K562 (cell line): Measurements from ENCODE around the gene SCAPER. TPM values are rescaled to one million over a fixed set of nuclear protein-coding genes. Genes with fewer than 3 reads are reported as not detected.

Experiments used
- ELF1 ChIP-seq: fragments of 200-800 bp; sonication (Bioruptor generic); IDR thresholded peaks from 2 replicates; pipeline ENCODE4 v1.6.1; 2016; ENCODE audit warnings: missing genetic modification characterization, missing compliant biosample characterization
- ETV6 ChIP-seq, 3 experiments: fragments of 150-350 bp in 1 of 3; sonication (generic) in 1 of 3; formaldehyde crosslinking in 1 of 3; IDR thresholded peaks; 2 replicates each; pipeline versions ENCODE4 v1.6.1 to v1.8.0; 2014 to 2022; ENCODE audit warnings: borderline replicate concordance in 2 of 3, low read depth in 2 of 3, antibody characterized with exemption in 1 of 3, low read length in 1 of 3, mild to moderate bottlenecking in 1 of 3, missing genetic modification reagents in 1 of 3
- HMG20A ChIP-seq: fragments of 450-650 bp; formaldehyde crosslinking; conservative IDR thresholded peaks from 2 replicates; pipeline ENCODE4 v1.4.0; 2020; ENCODE audit warnings: mild to moderate bottlenecking, mixed read lengths
- NCOA2 ChIP-seq, 2 experiments: fragments of 450-650 bp; IDR thresholded peaks; 2 replicates each; pipeline ENCODE4 v1.6.1; 2018; ENCODE audit warnings: mild to moderate bottlenecking in 2 of 2, moderate library complexity in 1 of 2; ENCODE audit not compliant: partially characterized antibody in 2 of 2
- RREB1 ChIP-seq: fragments of 250-450 bp; sonication (Bioruptor Pico); IDR thresholded peaks from 2 replicates; pipeline ENCODE4 v1.4.0; 2020
- SAP30 ChIP-seq: fragments of 200-600 bp; sonication (generic); IDR thresholded peaks from 2 replicates; pipeline ENCODE4 v1.6.1; 2012; ENCODE audit warnings: borderline replicate concordance, low read depth, mild to moderate bottlenecking, moderate library complexity, low read length, control low read depth, inconsistent platforms; ENCODE audit not compliant: insufficient read depth, poor library complexity, severe bottlenecking
- SRSF7 ChIP-seq: fragments of 200-400 bp; formaldehyde crosslinking; optimal IDR thresholded peaks from 2 replicates; pipeline ENCODE3; 2017; ENCODE audit warnings: mild to moderate bottlenecking, low read depth, low read length
- TGIF2 ChIP-seq: sonication (generic); formaldehyde crosslinking; IDR thresholded peaks from 2 replicates; pipeline ENCODE4 v1.8.1; 2022; ENCODE audit warnings: mild to moderate bottlenecking, missing genetic modification reagents, moderate library complexity
- ZBTB8A ChIP-seq: fragments of 450-650 bp; IDR thresholded peaks from 2 replicates; pipeline ENCODE4 v1.6.1; 2018; ENCODE audit warnings: mild to moderate bottlenecking, moderate library complexity; ENCODE audit not compliant: partially characterized antibody
- ZNF165 ChIP-seq: fragments of 250-450 bp; sonication (Bioruptor Pico); IDR thresholded peaks from 2 replicates; pipeline ENCODE4 v1.4.0; 2020; ENCODE audit warnings: borderline replicate concordance
- ZNF197 ChIP-seq: fragments of 200-800 bp; sonication (Bioruptor generic); IDR thresholded peaks from 2 replicates; pipeline ENCODE4 v1.6.1; 2016; ENCODE audit warnings: low read depth, missing genetic modification characterization, missing compliant biosample characterization
- ZNF589 ChIP-seq: fragments of 200-800 bp; sonication (Bioruptor generic); IDR thresholded peaks from 2 replicates; pipeline ENCODE4 v1.6.1; 2016; ENCODE audit warnings: low read depth, missing genetic modification characterization, missing compliant biosample characterization
- polyA plus RNA-seq, 8 experiments: library from polyadenylated mRNA; depleted of rRNA in 4 of 8; stranded (reverse) in 5 of 8; unstranded in 3 of 8; fragments of >200 nt; fragmentation: Nextera tagmentation in 2 of 8; fragmentation: Illumina TruSeq in 1 of 8; extraction: Ambion mirVana in 2 of 8; extraction: Trizol in 1 of 8; gene quantifications; 2 replicates each; pipeline versions ENCODE4 v1.2.1 to v1.2.3, GENCODE V29; 2011 to 2014; ENCODE audit warnings: inconsistent platforms in 1 of 8, missing spikeins in 1 of 8
- total RNA-seq, 7 experiments: library from RNA; depleted of rRNA in 6 of 7; stranded (reverse); fragments of >200 nt in 6 of 7; fragmentation: Illumina TruSeq in 2 of 7; extraction: Trizol in 2 of 7; gene quantifications; 2 replicates each; pipeline versions ENCODE4 v1.2.1 to v1.2.3, GENCODE V29; 2011 to 2021; ENCODE audit warnings: low replicate concordance in 1 of 7

SCAPER gene
- total and polyA plus RNA-seq, 9 of the 15 experiments (the other 6 are each of a cell fraction or from before 2014, with no cell fraction given) = 1.3 to 5.7 (median 3.2) TPM

- TF ChIP-seq RREB1 (CRISPR knock-in tag) (no peak), ZNF197 (CRISPR knock-in tag) (no peak), SAP30 (no peak), ZBTB8A (no peak), ZNF165 (CRISPR knock-in tag) (no peak), ETV6 (IDR thresholded peaks at IDR 0.05; ENCODE audit: borderline replicate concordance in 1 of 2, low read depth in 2 of 2, low read length in 1 of 2) (no peak), ETV6 (CRISPR knock-in tag; IDR thresholded peaks at IDR 0.05; ENCODE audit: borderline replicate concordance) (no peak), SRSF7 (no peak), NCOA2 (IDR thresholded peaks at IDR 0.05; ENCODE audit: partially characterized antibody in 2 of 2) (no peak), HMG20A (no peak), ZNF589 (CRISPR knock-in tag) (no peak), ELF1 (tag) (no peak), TGIF2 (CRISPR knock-in tag) (no peak)
These were observed 371.1 kb downstream of the SCAPER start (continued) for GRCh38 chr15:76533995-76534394.
